ENCODE data around the gene GABBR2.

DNA sequence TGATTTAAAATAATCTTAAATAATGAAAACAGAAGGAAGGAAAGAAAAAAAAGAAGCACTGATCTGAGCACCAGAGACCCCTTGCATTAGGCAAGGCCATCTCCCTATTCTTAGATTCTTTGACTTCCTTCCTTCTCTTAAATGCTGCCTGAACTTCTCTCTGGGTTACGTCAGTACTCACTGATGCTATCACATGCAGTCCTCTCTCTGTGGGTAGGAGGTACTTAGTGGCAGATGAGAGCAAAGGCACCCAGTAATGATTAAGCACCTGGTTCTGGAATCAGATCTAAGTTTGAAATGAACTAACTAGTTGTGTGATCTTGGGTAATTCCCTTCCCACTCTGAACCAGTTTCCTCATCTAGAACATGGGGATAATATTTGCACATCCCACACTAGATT lies 343.0 kb downstream of the GABBR2 start:
- TF ChIP-seq, protein P1, sequence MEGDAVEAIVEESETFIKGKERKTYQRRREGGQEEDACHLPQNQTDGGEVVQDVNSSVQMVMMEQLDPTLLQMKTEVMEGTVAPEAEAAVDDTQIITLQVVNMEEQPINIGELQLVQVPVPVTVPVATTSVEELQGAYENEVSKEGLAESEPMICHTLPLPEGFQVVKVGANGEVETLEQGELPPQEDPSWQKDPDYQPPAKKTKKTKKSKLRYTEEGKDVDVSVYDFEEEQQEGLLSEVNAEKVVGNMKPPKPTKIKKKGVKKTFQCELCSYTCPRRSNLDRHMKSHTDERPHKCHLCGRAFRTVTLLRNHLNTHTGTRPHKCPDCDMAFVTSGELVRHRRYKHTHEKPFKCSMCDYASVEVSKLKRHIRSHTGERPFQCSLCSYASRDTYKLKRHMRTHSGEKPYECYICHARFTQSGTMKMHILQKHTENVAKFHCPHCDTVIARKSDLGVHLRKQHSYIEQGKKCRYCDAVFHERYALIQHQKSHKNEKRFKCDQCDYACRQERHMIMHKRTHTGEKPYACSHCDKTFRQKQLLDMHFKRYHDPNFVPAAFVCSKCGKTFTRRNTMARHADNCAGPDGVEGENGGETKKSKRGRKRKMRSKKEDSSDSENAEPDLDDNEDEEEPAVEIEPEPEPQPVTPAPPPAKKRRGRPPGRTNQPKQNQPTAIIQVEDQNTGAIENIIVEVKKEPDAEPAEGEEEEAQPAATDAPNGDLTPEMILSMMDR (IDR thresholded peaks at IDR 0.05; ENCODE audit: low read depth, low read length): no peak
- TF ChIP-seq EZH2phosphoT487 (IDR thresholded peaks at IDR 0.05; ENCODE audit: low read depth): no peak

All from OCI-LY3 (cell line).